ENCODE results near the gene TEX19.
"Not testable (repeated sequence)": the region's sequence is repeated elsewhere in the genome, so short reads cannot be mapped to it uniquely, and the experiment has no call there.

The TEX19 gene

DNA sequence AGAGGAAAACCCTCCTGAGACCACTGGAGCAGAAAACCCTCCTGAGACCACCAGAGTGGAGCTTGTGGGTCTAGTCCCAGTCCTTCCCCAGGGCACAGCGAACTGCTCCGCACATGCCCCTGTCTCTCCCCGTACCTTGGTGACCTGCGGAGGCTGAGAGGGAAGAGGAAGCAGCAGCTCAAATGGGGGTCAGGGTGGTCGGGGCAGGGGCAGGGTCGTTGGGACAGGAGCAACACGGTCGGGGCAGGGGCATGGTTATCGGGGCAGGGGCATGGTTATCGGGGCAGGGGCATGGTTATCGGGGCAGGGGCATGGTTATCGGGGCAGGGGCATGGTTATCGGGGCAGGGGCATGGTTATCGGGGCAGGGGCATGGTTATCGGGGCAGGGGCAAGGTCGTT, 53.0 kb downstream of the TEX19 start:
- not testable (repeated sequence) for DNase-seq

DNA sequence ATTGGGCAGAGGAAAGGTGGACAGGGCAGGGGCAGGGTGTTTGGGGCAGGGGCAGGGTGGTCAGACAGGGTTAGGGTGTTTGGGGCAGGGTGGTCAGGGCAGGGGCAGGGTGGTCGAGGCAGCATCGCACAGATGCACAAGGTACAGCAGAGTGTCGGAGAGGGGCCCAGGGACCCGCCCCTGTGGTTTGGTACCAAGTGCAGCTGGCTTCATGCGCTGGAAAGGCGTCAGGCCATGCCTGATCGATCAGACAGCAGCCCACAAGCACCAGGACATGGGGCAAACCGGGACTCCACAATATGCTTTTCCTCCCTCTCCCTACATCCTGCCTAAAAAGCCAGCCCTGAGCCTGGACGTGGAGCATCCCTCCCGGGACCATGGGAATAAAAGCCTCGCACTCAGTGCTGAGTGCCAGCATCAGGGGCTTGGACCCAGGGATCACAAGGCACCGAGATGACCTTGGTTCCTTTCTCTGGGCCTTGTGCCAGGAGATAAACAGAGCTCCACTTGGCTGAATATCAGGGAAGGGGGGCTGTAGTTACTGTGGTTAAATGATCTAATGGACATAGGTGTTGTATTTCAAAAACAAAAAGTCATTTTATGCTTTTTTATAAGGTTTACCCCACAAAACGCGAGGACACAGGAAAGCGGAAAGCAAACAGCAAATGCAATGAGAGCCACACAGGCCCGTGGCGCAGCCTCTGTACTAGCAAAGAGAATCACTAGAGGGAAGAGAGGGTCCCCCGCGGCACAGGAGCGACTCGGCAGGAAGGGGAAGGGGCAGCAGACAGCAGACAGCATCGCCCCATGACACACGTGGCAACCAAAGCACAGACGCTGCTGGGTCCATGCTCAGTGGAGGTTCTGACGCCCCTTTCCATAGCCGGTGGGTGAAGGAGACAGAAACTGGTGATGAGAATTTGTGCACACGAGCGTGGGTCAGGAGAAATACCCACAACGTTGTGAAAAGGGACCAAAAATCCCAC, 53.8 kb downstream of the TEX19 start:
- no peak for DNase-seq

All from T-helper 2 cell (primary cell).